ENCODE results near the gene RNF128. TPM values are rescaled to one million over a fixed set of nuclear protein-coding genes. Genes with fewer than 3 reads are reported as not detected.
"Not testable (repeated sequence)": the region's sequence is repeated elsewhere in the genome, so short reads cannot be mapped to it uniquely, and the experiment has no call there.

Gene RNF128
- total RNA-seq, 1 donor from 2014 or later: 14.9 TPM

- no peaks in the 10 kb centered on the region for H3K27me3 ChIP-seq (ENCODE audit: insufficient read depth, low read length)
- no peak for DNase-seq (ENCODE audit: low read depth)
- no peak overlapping the region for H3K4me2 ChIP-seq (ENCODE audit: low read length)
- no peaks in the 10 kb centered on the region for H3K9me3 Mint-ChIP-seq (ENCODE audit: unreplicated experiment)
- H3K4me1 Mint-ChIP-seq (ENCODE audit: low read depth, unreplicated experiment): peaks cover 4% of the 10 kb centered on the region
- H3K4me3 Mint-ChIP-seq (ENCODE audit: unreplicated experiment): no peak overlapping the region
- TF ChIP-seq, protein P1, sequence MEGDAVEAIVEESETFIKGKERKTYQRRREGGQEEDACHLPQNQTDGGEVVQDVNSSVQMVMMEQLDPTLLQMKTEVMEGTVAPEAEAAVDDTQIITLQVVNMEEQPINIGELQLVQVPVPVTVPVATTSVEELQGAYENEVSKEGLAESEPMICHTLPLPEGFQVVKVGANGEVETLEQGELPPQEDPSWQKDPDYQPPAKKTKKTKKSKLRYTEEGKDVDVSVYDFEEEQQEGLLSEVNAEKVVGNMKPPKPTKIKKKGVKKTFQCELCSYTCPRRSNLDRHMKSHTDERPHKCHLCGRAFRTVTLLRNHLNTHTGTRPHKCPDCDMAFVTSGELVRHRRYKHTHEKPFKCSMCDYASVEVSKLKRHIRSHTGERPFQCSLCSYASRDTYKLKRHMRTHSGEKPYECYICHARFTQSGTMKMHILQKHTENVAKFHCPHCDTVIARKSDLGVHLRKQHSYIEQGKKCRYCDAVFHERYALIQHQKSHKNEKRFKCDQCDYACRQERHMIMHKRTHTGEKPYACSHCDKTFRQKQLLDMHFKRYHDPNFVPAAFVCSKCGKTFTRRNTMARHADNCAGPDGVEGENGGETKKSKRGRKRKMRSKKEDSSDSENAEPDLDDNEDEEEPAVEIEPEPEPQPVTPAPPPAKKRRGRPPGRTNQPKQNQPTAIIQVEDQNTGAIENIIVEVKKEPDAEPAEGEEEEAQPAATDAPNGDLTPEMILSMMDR (IDR thresholded peaks at IDR 0.05; ENCODE audit: insufficient read depth, low read depth, low read length): no peak
- no peak for TF ChIP-seq EZH2 (IDR thresholded peaks at IDR 0.05; ENCODE audit: insufficient read depth, low read length)
- H3K36me3 ChIP-seq (ENCODE audit: insufficient read depth, low read length): no peaks in the 10 kb centered on the region
- no peak overlapping the region for H3K4me3 ChIP-seq (ENCODE audit: insufficient read depth, low read depth, low read length)
- no peak overlapping the region for H3K27ac ChIP-seq (ENCODE audit: low read depth, low read length)
- no peaks in the 10 kb centered on the region for H3K4me1 ChIP-seq (ENCODE audit: insufficient read depth, low read length)
- FAIRE-seq: no peak
- no peaks in the 10 kb centered on the region for H4K20me1 ChIP-seq (ENCODE audit: insufficient read depth, low read length)
- H3K27ac Mint-ChIP-seq (ENCODE audit: unreplicated experiment): no peak overlapping the region
- H3K9ac ChIP-seq (ENCODE audit: low read length): no peak overlapping the region
- no peaks in the 10 kb centered on the region for H3K27me3 Mint-ChIP-seq (ENCODE audit: low read depth, unreplicated experiment)
- H3K79me2 ChIP-seq (ENCODE audit: insufficient read depth, low read length): no peaks in the 10 kb centered on the region
- no peak overlapping the region for H2AFZ ChIP-seq (ENCODE audit: low read depth, low read length)
- H3K9me3 ChIP-seq (ENCODE audit: insufficient read depth, low read depth, low read length): no peaks in the 10 kb centered on the region
- H3K36me3 Mint-ChIP-seq (ENCODE audit: low read depth, unreplicated experiment): peaks cover 4% of the 10 kb centered on the region
These were observed 24.9 kb downstream of the RNF128 start for GRCh38 chrX:106751407-106751806.

- peaks cover 4% of the 10 kb centered on the region for H3K4me1 Mint-ChIP-seq (ENCODE audit: low read depth, unreplicated experiment)
- Histone ChIP-seq H3K4me3 (ENCODE audit: insufficient read depth, low read depth, low read length) (no peak overlapping the region), H2AFZ (ENCODE audit: low read depth, low read length) (no peak overlapping the region), H3K36me3 (ENCODE audit: insufficient read depth, low read length) (no peaks in the 10 kb centered on the region), H4K20me1 (ENCODE audit: insufficient read depth, low read length) (no peaks in the 10 kb centered on the region), H3K9ac (ENCODE audit: low read length) (no peak overlapping the region), H3K9me3 (ENCODE audit: insufficient read depth, low read depth, low read length) (no peaks in the 10 kb centered on the region), H3K27ac (ENCODE audit: low read depth, low read length) (no peak overlapping the region), H3K4me2 (ENCODE audit: low read length) (no peak overlapping the region), H3K4me1 (ENCODE audit: insufficient read depth, low read length) (no peaks in the 10 kb centered on the region), H3K27me3 (ENCODE audit: insufficient read depth, low read length) (no peaks in the 10 kb centered on the region), H3K79me2 (ENCODE audit: insufficient read depth, low read length) (no peaks in the 10 kb centered on the region)
- TF ChIP-seq, protein P1 (IDR thresholded peaks at IDR 0.05; ENCODE audit: insufficient read depth, low read depth, low read length): peak; percentile 14
- TF ChIP-seq EZH2 (IDR thresholded peaks at IDR 0.05; ENCODE audit: insufficient read depth, low read length): no peak
- H3K27me3 Mint-ChIP-seq (ENCODE audit: low read depth, unreplicated experiment): no peaks in the 10 kb centered on the region
- no peaks in the 10 kb centered on the region for H3K9me3 Mint-ChIP-seq (ENCODE audit: unreplicated experiment)
- DNase-seq (ENCODE audit: low read depth) (no peak), FAIRE-seq (peak; percentile 41)
- H3K27ac Mint-ChIP-seq (ENCODE audit: unreplicated experiment): no peak overlapping the region
- no peak overlapping the region for H3K4me3 Mint-ChIP-seq (ENCODE audit: unreplicated experiment)
- peaks cover 4% of the 10 kb centered on the region for H3K36me3 Mint-ChIP-seq (ENCODE audit: low read depth, unreplicated experiment)
These were observed 25.7 kb downstream of the RNF128 start for GRCh38 chrX:106752101-106752678.

DNA sequence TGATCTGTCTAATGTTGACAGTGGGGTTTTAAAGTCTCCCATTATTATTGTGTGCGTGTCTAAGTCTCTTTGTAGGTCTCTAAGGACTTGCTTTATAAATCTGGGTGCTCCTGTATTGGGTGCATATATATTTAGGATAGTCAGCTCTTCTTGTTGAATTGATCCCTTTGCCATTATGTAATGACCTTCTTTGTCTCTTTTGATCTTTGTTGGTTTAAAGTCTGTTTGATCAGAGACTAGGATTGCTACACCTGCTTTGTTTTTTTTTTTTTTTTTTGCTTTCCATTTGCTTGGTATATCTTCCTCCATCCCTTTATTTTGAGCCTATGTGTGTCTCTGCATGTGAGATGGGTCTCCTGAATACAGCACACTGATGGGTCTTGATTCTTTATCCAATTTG, 42.8 kb downstream of the RNF128 start:
- not testable (repeated sequence) for H3K4me3 ChIP-seq (ENCODE audit: insufficient read depth, low read depth, low read length); H3K4me3 Mint-ChIP-seq (ENCODE audit: unreplicated experiment); H3K27me3 Mint-ChIP-seq (ENCODE audit: low read depth, unreplicated experiment); DNase-seq (ENCODE audit: low read depth); H3K36me3 Mint-ChIP-seq (ENCODE audit: low read depth, unreplicated experiment); H3K4me1 ChIP-seq (ENCODE audit: insufficient read depth, low read length); H3K9me3 ChIP-seq (ENCODE audit: insufficient read depth, low read depth, low read length); H4K20me1 ChIP-seq (ENCODE audit: insufficient read depth, low read length); H2AFZ ChIP-seq (ENCODE audit: low read depth, low read length); H3K4me1 Mint-ChIP-seq (ENCODE audit: low read depth, unreplicated experiment); H3K9ac ChIP-seq (ENCODE audit: low read length); H3K27me3 ChIP-seq (ENCODE audit: insufficient read depth, low read length); H3K36me3 ChIP-seq (ENCODE audit: insufficient read depth, low read length); H3K79me2 ChIP-seq (ENCODE audit: insufficient read depth, low read length); H3K27ac Mint-ChIP-seq (ENCODE audit: unreplicated experiment); H3K9me3 Mint-ChIP-seq (ENCODE audit: unreplicated experiment); H3K27ac ChIP-seq (ENCODE audit: low read depth, low read length); H3K4me2 ChIP-seq (ENCODE audit: low read length); FAIRE-seq

All from astrocyte (in vitro differentiated cells and primary cell).